Activated CD4-positive, alpha-beta T cell treated with anti-CD3 and anti-CD28 coated beads, Interleukin-2, amount 10 ng/mL, durations not matched to agents 7 days and 5 days (primary cell): ENCODE measurements around the gene SRPK3. TPM values are rescaled to one million over a fixed set of nuclear protein-coding genes. Genes with fewer than 3 reads are reported as not detected.

ENCODE experiments used
- CTCF ChIA-PET: fragments of 350-600 bp; sonication (Branson Sonifier 250); formaldehyde crosslinking; loops from one replicate; lab custom pipeline; 2021; ENCODE audit warnings: antibody characterized with exemption; lab: Charles Lee
- POLR2A ChIA-PET: fragments of 350-600 bp; sonication (Branson Sonifier 250); formaldehyde crosslinking; loops from one replicate; lab custom pipeline; 2021; ENCODE audit warnings: antibody characterized with exemption; lab: Charles Lee
- DNase-seq: peaks from one replicate; pipeline ENCODE4 v3.0.0-alpha.2; 2020
- H3K27ac Mint-ChIP-seq: one replicate; pipeline ENCODE4 v1.8.0; 2021; ENCODE audit warnings: mild to moderate bottlenecking, moderate library complexity, mixed read lengths
- H3K27me3 Mint-ChIP-seq: one replicate; pipeline ENCODE4 v1.8.0; 2021; ENCODE audit warnings: mixed read lengths
- H3K36me3 Mint-ChIP-seq: one replicate; pipeline ENCODE4 v1.8.0; 2021; ENCODE audit warnings: low read depth, mixed read lengths
- H3K4me1 Mint-ChIP-seq: one replicate; pipeline ENCODE4 v1.8.0; 2021; ENCODE audit warnings: mixed read lengths
- H3K4me3 Mint-ChIP-seq: one replicate; pipeline ENCODE4 v1.8.0; 2021; ENCODE audit warnings: mild to moderate bottlenecking, moderate library complexity, mixed read lengths
- H3K9me3 Mint-ChIP-seq: one replicate; pipeline ENCODE4 v1.8.0; 2021; ENCODE audit warnings: mixed read lengths
- total RNA-seq, 2 experiments: library from RNA; stranded (reverse); gene quantifications; one replicate each; pipeline ENCODE4 v1.2.3, GENCODE V29; 2021

Gene SRPK3
- total RNA-seq, 2 experiments from 2014 or later: not detected

GRCh38 chrX:153775293-153776119 lies 5.3 kb upstream of the SRPK3 start:
- Mint-ChIP-seq H3K4me1 (no peaks in the 10 kb centered on the region), H3K27me3 (peaks cover 8% of the 10 kb centered on the region), H3K36me3 (no peaks in the 10 kb centered on the region), H3K9me3 (no peaks in the 10 kb centered on the region), H3K27ac (no peak overlapping the region), H3K4me3 (no peak overlapping the region)
- POLR2A ChIA-PET: no interaction called here
- CTCF ChIA-PET: no interaction called here
- no peak for DNase-seq

GRCh38 chrX:153776120-153776599 lies 4.7 kb upstream of the SRPK3 start:
- peaks cover 8% of the 10 kb centered on the region for H3K27me3 Mint-ChIP-seq
- H3K36me3 Mint-ChIP-seq: no peaks in the 10 kb centered on the region
- POLR2A ChIA-PET: no interaction called here
- no peak for DNase-seq
- no peaks in the 10 kb centered on the region for H3K9me3 Mint-ChIP-seq
- H3K4me3 Mint-ChIP-seq: no peak overlapping the region
- H3K4me1 Mint-ChIP-seq: no peaks in the 10 kb centered on the region
- H3K27ac Mint-ChIP-seq: no peak overlapping the region
- CTCF ChIA-PET: no interaction called here

GRCh38 chrX:153776611-153777045 lies 4.2 kb upstream of the SRPK3 start:
- Mint-ChIP-seq H3K27me3 (peaks cover 8% of the 10 kb centered on the region), H3K9me3 (no peaks in the 10 kb centered on the region), H3K4me3 (no peak overlapping the region), H3K36me3 (no peaks in the 10 kb centered on the region), H3K4me1 (no peaks in the 10 kb centered on the region), H3K27ac (no peak overlapping the region)
- ChIA-PET POLR2A (no interaction called here), CTCF (no interaction called here)
- DNase-seq: no peak

GRCh38 chrX:153777261-153778090 lies 3.4 kb upstream of the SRPK3 start:
- ChIA-PET CTCF (interaction anchor here (1.0 kb wide), 1 partner anchor 14 kb away, joined by 3 read pairs; no protein-coding TSS in a partner anchor), POLR2A (no interaction called here)
- Mint-ChIP-seq H3K27ac (no peak overlapping the region), H3K36me3 (no peaks in the 10 kb centered on the region), H3K4me3 (no peak overlapping the region), H3K27me3 (peaks cover 8% of the 10 kb centered on the region), H3K4me1 (no peaks in the 10 kb centered on the region), H3K9me3 (no peaks in the 10 kb centered on the region)
- no peak for DNase-seq

- Mint-ChIP-seq H3K4me1 (no peaks in the 10 kb centered on the region), H3K4me3 (no peak overlapping the region), H3K27me3 (peaks cover 8% of the 10 kb centered on the region), H3K27ac (peak overlapping the region; percentile 41), H3K9me3 (no peaks in the 10 kb centered on the region), H3K36me3 (no peaks in the 10 kb centered on the region)
- ChIA-PET CTCF (interaction anchor here (1.0 to 1.4 kb wide), 3 partner anchors 12 to 30 kb away, joined by 3 to 4 read pairs (median 3); no protein-coding TSS in a partner anchor), POLR2A (no interaction called here)
- DNase-seq: no peak
Measured at GRCh38 chrX:153778181-153778580, 2.7 kb upstream of the SRPK3 start.

GRCh38 chrX:153778684-153779101 lies 2.1 kb upstream of the SRPK3 start:
- Mint-ChIP-seq H3K36me3 (no peaks in the 10 kb centered on the region), H3K9me3 (no peaks in the 10 kb centered on the region), H3K27me3 (peaks cover 8% of the 10 kb centered on the region), H3K27ac (no peak overlapping the region), H3K4me3 (no peak overlapping the region), H3K4me1 (no peaks in the 10 kb centered on the region)
- ChIA-PET POLR2A (no interaction called here), CTCF (interaction anchor here (1.3 to 1.4 kb wide), 2 partner anchors 11 to 29 kb away, joined by 3 to 4 read pairs; no protein-coding TSS in a partner anchor)
- no peak for DNase-seq

GRCh38 chrX:153779891-153780677 lies 757 bp upstream of the SRPK3 start:
- Mint-ChIP-seq H3K4me3 (no peak overlapping the region), H3K36me3 (no peaks in the 10 kb centered on the region), H3K9me3 (no peaks in the 10 kb centered on the region), H3K4me1 (no peaks in the 10 kb centered on the region), H3K27me3 (peaks cover 8% of the 10 kb centered on the region), H3K27ac (peak overlapping the region; percentile 71)
- no peak for DNase-seq
- CTCF ChIA-PET: interaction anchor here (1.7 kb wide), 1 partner anchor 167 kb away, joined by 3 read pairs; no protein-coding TSS in a partner anchor
- POLR2A ChIA-PET: no interaction called here

GRCh38 chrX:153781428-153782047 lies 697 bp downstream of the SRPK3 start:
- H3K4me1 Mint-ChIP-seq: no peaks in the 10 kb centered on the region
- DNase-seq: no peak
- H3K27me3 Mint-ChIP-seq: peaks cover 8% of the 10 kb centered on the region
- ChIA-PET POLR2A (no interaction called here), CTCF (no interaction called here)
- H3K4me3 Mint-ChIP-seq: no peak overlapping the region
- H3K27ac Mint-ChIP-seq: no peak overlapping the region
- no peaks in the 10 kb centered on the region for H3K9me3 Mint-ChIP-seq
- peaks cover 2% of the 10 kb centered on the region for H3K36me3 Mint-ChIP-seq

GRCh38 chrX:153782313-153782712 lies 1.5 kb downstream of the SRPK3 start:
- H3K27ac Mint-ChIP-seq: no peak overlapping the region
- H3K4me1 Mint-ChIP-seq: no peaks in the 10 kb centered on the region
- no peaks in the 10 kb centered on the region for H3K9me3 Mint-ChIP-seq
- ChIA-PET POLR2A (no interaction called here), CTCF (no interaction called here)
- H3K27me3 Mint-ChIP-seq: peaks cover 8% of the 10 kb centered on the region
- H3K36me3 Mint-ChIP-seq: peaks cover 4% of the 10 kb centered on the region
- no peak overlapping the region for H3K4me3 Mint-ChIP-seq
- no peak for DNase-seq

GRCh38 chrX:153782871-153783270 lies 2.0 kb downstream of the SRPK3 start:
- H3K4me1 Mint-ChIP-seq: no peaks in the 10 kb centered on the region
- H3K27ac Mint-ChIP-seq: no peak overlapping the region
- POLR2A ChIA-PET: no interaction called here
- H3K36me3 Mint-ChIP-seq: peaks cover 4% of the 10 kb centered on the region
- CTCF ChIA-PET: no interaction called here
- no peak overlapping the region for H3K4me3 Mint-ChIP-seq
- no peaks in the 10 kb centered on the region for H3K9me3 Mint-ChIP-seq
- DNase-seq: no peak
- peaks cover 8% of the 10 kb centered on the region for H3K27me3 Mint-ChIP-seq

GRCh38 chrX:153783378-153784013 lies 2.7 kb downstream of the SRPK3 start:
- Mint-ChIP-seq H3K9me3 (no peaks in the 10 kb centered on the region), H3K4me3 (no peak overlapping the region), H3K27ac (no peak overlapping the region), H3K4me1 (no peaks in the 10 kb centered on the region), H3K27me3 (peaks cover 8% of the 10 kb centered on the region), H3K36me3 (peaks cover 4% of the 10 kb centered on the region)
- POLR2A ChIA-PET: no interaction called here
- CTCF ChIA-PET: no interaction called here
- DNase-seq: no peak
